ENCODE results near the gene RUSC2.
A peak's percentile ranks its signal among the peaks of the same experiment; 100 is the strongest.
"Not testable (repeated sequence)": the region's sequence is repeated elsewhere in the genome, so short reads cannot be mapped to it uniquely, and the experiment has no call there.

RUSC2 gene

DNA sequence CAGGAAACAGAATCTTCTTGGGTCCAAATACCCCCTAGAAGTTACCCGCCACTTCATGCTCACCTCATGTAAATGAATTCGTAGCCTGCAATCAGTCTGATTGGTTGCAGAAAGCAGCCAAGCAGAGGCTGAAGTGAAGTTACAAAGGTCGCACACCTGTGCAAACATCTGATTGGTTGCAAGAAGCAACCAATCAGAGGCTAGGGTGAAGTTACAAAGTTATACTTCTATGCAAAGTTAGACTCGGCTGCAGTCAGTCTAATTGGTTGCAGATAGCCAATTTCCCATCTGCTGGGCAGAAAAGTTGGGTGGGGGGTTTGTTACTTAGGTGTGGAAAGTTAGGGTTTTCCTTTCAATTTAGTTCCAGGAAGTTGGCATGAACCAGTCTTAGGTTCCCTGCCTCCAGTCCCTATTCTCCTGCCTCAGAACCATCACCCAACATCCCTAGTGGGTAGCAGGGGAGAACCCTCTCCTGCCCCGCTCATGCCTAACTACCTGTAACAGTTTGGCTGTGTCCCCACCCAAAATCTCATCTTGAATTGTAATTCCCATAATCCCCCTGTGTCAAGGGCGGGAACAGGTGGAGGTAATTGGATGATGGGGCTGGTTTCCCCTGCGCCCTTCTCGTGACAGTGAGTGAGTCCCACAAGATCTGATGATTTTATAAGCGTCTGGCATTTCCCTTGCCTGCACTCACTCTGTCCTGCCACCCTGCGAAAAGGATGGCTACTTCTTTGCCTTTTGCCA, 1.2 kb upstream of the RUSC2 start:
- no peaks in the 10 kb centered on the region for H3K36me3 Mint-ChIP-seq (ENCODE audit: low read depth)
- H3K9me3 Mint-ChIP-seq = no peaks in the 10 kb centered on the region
- peak overlapping the region; percentile 80 for H3K4me3 Mint-ChIP-seq
- peaks cover 12% of the 10 kb centered on the region for H3K27me3 Mint-ChIP-seq (ENCODE audit: low read depth, poor library complexity)
- H3K4me1 Mint-ChIP-seq = peaks cover 40% of the 10 kb centered on the region
- no peak for DNase-seq
- H3K27ac Mint-ChIP-seq = no peak overlapping the region
- TF ChIP-seq, protein P1, sequence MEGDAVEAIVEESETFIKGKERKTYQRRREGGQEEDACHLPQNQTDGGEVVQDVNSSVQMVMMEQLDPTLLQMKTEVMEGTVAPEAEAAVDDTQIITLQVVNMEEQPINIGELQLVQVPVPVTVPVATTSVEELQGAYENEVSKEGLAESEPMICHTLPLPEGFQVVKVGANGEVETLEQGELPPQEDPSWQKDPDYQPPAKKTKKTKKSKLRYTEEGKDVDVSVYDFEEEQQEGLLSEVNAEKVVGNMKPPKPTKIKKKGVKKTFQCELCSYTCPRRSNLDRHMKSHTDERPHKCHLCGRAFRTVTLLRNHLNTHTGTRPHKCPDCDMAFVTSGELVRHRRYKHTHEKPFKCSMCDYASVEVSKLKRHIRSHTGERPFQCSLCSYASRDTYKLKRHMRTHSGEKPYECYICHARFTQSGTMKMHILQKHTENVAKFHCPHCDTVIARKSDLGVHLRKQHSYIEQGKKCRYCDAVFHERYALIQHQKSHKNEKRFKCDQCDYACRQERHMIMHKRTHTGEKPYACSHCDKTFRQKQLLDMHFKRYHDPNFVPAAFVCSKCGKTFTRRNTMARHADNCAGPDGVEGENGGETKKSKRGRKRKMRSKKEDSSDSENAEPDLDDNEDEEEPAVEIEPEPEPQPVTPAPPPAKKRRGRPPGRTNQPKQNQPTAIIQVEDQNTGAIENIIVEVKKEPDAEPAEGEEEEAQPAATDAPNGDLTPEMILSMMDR (IDR thresholded peaks at IDR 0.05) = no peak

DNA sequence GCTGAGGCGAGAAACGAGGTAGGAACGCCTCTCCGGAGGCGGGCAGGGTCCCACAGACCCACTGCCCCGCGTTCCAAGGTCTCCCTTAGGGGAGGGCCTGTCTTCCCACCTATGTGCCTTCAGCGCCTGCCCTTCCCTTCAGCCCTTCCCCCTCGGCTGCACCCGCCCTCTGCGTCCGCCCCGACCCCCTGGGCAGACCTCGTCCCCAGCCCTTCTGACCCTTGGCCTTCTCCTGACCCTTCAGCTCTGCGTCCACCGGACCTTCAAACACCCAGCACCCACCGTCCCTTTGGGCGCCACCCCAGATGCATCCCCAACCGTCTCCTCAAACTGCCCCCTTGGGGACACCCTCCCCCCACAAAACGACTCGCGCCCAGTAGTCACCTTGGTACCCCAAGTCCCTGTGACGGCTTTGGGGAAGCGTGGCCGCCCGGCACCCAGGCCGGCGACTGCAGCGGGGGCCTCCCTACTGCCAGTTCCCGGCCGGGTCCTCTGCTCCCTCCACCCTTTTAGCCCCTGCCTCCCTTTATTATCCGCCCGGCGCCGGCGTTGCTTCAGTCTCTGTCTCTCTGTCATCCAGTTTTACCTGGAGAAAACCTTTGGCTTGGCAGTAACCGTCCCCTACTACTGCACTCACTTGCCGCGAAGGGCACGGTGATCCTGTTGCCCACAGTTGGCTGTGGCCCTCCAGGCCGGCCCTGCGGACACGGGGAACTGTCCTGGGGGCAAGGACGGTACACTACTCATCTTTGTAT, 421 bp downstream of the RUSC2 start:
- Mint-ChIP-seq H3K27me3 (ENCODE audit: low read depth, poor library complexity) (peaks cover 12% of the 10 kb centered on the region), H3K36me3 (ENCODE audit: low read depth) (no peaks in the 10 kb centered on the region), H3K4me3 (peak overlapping the region; percentile 94), H3K4me1 (peaks cover 40% of the 10 kb centered on the region), H3K27ac (peak overlapping the region; percentile 53), H3K9me3 (no peaks in the 10 kb centered on the region)
- TF ChIP-seq, protein P1 (IDR thresholded peaks at IDR 0.05) = no peak
- peak; percentile 36 for DNase-seq

DNA sequence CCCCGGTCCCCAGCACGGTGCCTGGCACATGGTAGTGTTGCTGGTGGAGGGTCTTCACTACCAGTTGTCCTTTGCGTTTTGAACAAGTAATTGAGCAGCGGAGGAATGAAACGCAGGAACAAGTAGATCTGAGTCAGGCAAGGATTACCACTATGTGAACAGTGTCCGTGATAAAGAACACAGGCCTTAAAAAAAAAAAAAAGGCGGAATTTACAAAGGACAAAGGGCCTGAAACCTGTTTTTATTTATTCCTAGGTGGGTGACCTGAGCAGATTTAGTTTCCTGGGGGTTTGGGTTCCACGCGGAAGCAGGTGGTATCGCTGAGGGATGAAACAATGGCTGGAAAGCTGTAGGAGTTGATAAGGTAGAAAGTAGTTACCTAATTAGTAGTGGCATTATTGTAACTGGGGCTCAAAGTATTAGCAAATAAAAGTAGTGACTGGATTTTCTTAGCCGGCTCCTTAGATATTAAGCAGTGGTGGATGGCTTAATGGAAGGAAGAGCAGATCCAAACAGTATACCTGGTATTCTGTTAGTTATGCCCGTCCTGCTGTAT, 1.1 kb downstream of the RUSC2 start:
- Mint-ChIP-seq H3K27ac (peak overlapping the region; percentile 53), H3K36me3 (ENCODE audit: low read depth) (peaks cover 4% of the 10 kb centered on the region), H3K4me3 (peak overlapping the region; percentile 94), H3K4me1 (peaks cover 40% of the 10 kb centered on the region), H3K27me3 (ENCODE audit: low read depth, poor library complexity) (peaks cover 12% of the 10 kb centered on the region), H3K9me3 (no peaks in the 10 kb centered on the region)
- TF ChIP-seq, protein P1 (IDR thresholded peaks at IDR 0.05) = no peak
- no peak for DNase-seq

DNA sequence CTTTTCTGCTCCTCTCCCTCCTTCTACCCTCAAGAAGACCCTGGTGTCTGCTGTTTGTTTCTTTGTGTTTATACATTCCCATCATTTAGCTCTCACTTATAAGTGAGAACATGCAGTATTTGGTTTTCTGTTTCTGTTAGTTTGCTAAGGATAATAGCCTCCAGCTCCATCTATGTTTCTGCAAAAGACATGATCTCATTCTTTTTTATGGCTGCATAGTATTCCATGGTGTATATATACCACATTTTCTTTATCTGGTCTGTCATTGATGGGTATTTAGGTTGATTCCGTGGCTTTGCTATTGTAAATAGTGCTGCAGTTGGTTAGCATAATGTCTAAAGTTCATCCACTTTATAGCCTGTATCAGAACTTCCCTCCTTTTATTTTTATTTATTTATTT, 3.2 kb downstream of the RUSC2 start:
- not testable (repeated sequence) for H3K27ac Mint-ChIP-seq; H3K9me3 Mint-ChIP-seq; H3K27me3 Mint-ChIP-seq (ENCODE audit: low read depth, poor library complexity); DNase-seq; H3K4me3 Mint-ChIP-seq
- peaks cover 17% of the 10 kb centered on the region for H3K36me3 Mint-ChIP-seq (ENCODE audit: low read depth)
- peaks cover 34% of the 10 kb centered on the region for H3K4me1 Mint-ChIP-seq

DNA sequence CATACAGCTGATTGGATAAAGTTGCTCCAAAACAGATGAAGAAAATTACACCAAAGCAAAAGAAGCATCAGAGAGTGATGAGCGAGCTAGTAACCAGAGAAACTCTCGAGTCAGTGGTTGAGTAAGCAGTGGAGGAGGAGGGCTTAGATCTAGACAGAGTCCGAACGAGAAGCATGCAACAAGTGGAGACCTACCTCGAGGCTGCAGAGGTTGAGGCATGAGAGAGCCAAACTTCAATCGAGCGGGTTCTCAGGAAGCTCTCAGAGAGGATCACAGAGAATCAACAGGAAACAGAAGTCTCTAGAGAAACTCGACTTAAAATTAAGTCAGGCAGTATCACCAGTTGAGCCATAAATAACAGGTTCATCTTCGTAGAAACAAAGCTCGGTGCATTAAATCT, 6.1 kb downstream of the RUSC2 start:
- Mint-ChIP-seq H3K27me3 (ENCODE audit: low read depth, poor library complexity) (peaks cover 1% of the 10 kb centered on the region), H3K4me3 (no peak overlapping the region), H3K27ac (peak overlapping the region; percentile 11), H3K36me3 (ENCODE audit: low read depth) (peaks cover 24% of the 10 kb centered on the region), H3K9me3 (peaks cover 31% of the 10 kb centered on the region), H3K4me1 (peaks cover 12% of the 10 kb centered on the region)
- DNase-seq = no peak
- TF ChIP-seq, protein P1 (IDR thresholded peaks at IDR 0.05) = no peak

DNA sequence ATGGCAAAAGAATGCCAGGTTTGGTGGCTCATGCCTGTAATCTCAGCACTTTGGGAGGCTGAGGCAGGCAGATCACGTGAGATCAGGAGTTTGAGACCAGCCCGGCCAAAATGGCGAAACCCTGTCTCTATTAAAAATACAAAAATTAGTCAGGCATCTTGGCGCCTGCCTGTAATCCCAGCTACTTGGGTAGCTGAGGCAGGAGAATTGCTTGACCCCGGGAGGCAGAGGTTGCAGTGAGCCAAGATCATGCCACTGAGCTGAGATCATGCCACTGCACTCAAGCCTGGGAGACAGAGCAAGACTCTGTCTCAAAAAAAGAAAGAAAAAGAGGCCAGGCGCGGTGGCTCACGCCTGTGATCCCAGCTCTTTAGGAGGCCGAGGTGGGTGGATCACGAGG, 8.3 kb downstream of the RUSC2 start:
- Mint-ChIP-seq H3K9me3 (peaks cover 33% of the 10 kb centered on the region), H3K36me3 (ENCODE audit: low read depth) (peaks cover 24% of the 10 kb centered on the region)
- not testable (repeated sequence) for H3K4me3 Mint-ChIP-seq; H3K27me3 Mint-ChIP-seq (ENCODE audit: low read depth, poor library complexity); H3K4me1 Mint-ChIP-seq; H3K27ac Mint-ChIP-seq; DNase-seq

All from nephron progenitor cell (in vitro differentiated cells).